ENCODE results near the gene EXD3.

DNA sequence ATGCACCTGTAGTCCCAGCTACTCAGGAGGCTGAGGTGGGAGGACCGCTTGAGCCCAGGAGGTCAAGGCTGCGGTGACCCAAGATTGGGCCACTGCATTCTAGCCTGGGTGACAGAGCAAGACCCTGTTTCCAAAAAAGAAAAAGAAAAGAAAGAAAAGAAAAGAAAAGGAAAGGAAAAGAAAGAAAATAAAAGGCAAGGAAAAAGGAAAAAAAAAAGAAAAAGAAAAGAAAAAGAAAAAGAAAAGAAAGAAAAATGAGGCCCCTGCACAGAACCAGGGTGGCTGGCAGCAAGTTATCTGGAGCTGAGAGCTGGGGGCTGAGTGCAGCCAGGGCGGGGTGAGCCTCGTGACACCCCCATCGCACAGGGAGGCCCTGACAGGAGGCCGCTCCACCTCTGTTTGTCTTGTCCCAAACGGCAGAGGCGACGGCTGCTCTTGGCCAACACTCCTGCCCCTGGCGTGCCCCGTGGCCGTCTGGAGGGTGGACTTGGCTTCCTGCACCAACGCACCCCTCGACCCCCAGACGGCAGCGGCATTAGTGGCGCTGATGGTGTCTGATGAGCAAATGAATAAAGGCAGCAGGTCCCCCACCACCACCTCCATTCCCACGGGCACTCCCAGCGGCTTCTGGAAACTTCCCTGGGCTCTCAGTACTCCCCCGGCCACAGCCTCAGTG is 16.7 kb downstream of the EXD3 start:
- no peak for TF ChIP-seq POLR2A (IDR thresholded peaks at IDR 0.05)
- TF ChIP-seq, protein P1, sequence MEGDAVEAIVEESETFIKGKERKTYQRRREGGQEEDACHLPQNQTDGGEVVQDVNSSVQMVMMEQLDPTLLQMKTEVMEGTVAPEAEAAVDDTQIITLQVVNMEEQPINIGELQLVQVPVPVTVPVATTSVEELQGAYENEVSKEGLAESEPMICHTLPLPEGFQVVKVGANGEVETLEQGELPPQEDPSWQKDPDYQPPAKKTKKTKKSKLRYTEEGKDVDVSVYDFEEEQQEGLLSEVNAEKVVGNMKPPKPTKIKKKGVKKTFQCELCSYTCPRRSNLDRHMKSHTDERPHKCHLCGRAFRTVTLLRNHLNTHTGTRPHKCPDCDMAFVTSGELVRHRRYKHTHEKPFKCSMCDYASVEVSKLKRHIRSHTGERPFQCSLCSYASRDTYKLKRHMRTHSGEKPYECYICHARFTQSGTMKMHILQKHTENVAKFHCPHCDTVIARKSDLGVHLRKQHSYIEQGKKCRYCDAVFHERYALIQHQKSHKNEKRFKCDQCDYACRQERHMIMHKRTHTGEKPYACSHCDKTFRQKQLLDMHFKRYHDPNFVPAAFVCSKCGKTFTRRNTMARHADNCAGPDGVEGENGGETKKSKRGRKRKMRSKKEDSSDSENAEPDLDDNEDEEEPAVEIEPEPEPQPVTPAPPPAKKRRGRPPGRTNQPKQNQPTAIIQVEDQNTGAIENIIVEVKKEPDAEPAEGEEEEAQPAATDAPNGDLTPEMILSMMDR (IDR thresholded peaks at IDR 0.05) = no peak
